HCT116 (cell line): ENCODE measurements around the gene PDK2. TPM values are rescaled to one million over a fixed set of nuclear protein-coding genes. Genes with fewer than 3 reads are reported as not detected.

Experiments
- EGR1 ChIP-seq: IDR thresholded peaks from 2 replicates; pipeline ENCODE4 v1.6.1; 2012; ENCODE audit warnings: low read depth
- ELF1 ChIP-seq: IDR thresholded peaks from 2 replicates; pipeline ENCODE4 v1.6.1; 2012; ENCODE audit warnings: low read depth, borderline replicate concordance
- EZH2phosphoT487 ChIP-seq: fragments of 200-600 bp; IDR thresholded peaks from 2 replicates; pipeline ENCODE4 v1.6.1; 2018; ENCODE audit warnings: antibody characterized with exemption, borderline replicate concordance
- POLR2A ChIP-seq: IDR thresholded peaks from 2 replicates; pipeline ENCODE4 v1.7.0; 2011; ENCODE audit warnings: borderline replicate concordance; ENCODE audit not compliant: insufficient read depth, insufficient read length; ENCODE audit errors: extremely low read depth
- RAD21 ChIP-seq: IDR thresholded peaks from 2 replicates; pipeline ENCODE4 v1.6.1; 2012; ENCODE audit warnings: low read depth, mild to moderate bottlenecking
- total RNA-seq: library from RNA; stranded (reverse); gene quantifications from one replicate; pipeline ENCODE4 v1.2.1, GENCODE V29; 2021; ENCODE audit not compliant: unreplicated experiment
- TF ChIP-seq, protein P1 (sequence below): IDR thresholded peaks from 2 replicates; pipeline ENCODE4 v1.6.1; 2012
- TF ChIP-seq, protein P2 (sequence below): IDR thresholded peaks from 2 replicates; pipeline ENCODE4 v1.6.1; 2012

The PDK2 gene
- total RNA-seq, 1 experiment from 2014 or later = 39.1 TPM

DNA sequence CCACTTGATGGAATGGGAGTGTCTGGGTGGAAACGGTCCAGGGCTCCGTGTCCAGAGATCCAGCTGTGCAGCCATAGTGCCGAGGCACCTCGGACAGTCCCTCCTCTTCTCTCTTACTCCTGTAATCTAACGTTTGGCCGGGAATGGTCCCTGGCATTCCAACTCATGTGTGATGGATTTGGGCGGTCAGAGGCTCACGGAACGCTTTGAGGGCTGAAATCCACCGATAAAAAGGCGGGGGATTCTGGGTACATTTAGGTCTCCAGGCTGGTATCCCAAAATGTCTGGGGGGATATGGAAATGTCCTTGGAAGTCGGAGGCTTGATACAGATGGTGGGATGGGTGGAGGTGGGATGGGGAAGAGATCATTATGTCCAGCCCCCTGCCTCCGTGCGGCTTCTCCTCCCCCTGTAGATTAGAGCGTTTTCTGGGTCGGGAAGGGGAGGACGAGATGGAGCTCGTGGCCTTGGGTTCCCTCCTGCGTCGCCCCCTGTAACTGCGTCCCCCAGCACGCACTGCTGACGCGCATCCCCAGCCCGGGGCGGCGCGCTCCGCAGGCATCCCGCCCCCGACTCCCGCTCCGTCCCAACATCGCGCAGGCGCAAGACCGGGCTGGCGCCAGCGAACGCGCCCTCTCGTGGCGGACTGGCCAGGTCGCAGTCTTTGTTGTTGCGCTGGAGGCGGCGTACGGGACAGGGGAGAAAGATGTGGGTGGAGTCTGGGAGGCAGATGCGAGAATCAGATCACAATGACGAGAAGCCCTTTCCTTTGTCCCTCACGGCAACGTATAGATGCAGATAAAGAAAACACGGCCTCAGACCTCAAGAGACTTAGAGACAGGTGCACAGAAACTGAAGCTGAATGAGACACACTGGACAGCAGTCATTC lies 66.1 kb downstream of the PDK2 start (continued):
- TF ChIP-seq RAD21 (peak; percentile 90), ELF1 (no peak), EZH2phosphoT487 (no peak), EGR1 (peak; percentile 96), POLR2A (peak; percentile 81)
- TF ChIP-seq, protein P1, sequence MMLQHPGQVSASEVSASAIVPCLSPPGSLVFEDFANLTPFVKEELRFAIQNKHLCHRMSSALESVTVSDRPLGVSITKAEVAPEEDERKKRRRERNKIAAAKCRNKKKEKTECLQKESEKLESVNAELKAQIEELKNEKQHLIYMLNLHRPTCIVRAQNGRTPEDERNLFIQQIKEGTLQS = no peak
- TF ChIP-seq, protein P2, sequence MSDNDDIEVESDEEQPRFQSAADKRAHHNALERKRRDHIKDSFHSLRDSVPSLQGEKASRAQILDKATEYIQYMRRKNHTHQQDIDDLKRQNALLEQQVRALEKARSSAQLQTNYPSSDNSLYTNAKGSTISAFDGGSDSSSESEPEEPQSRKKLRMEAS = peak; percentile 68; the same call in 1 of the 2 replicates

Other genes with a start within 250 kb of the PDK2 start
- gene TAC4, start 247.3 kb upstream of the PDK2 start, total RNA-seq = not detected
- 14.0 TPM for gene DLX4, start 126.2 kb upstream of the PDK2 start, total RNA-seq
- not detected for gene DLX3, start 100.1 kb upstream of the PDK2 start, total RNA-seq
- 392 TPM for gene ITGA3, start 39.2 kb upstream of the PDK2 start, total RNA-seq
- gene SAMD14, start 34.8 kb downstream of the PDK2 start, total RNA-seq = 1.5 TPM
- 112 TPM for gene PPP1R9B, start 55.3 kb downstream of the PDK2 start, total RNA-seq
- 0.37 TPM for gene SGCA, start 70.7 kb downstream of the PDK2 start, total RNA-seq
- 33.6 TPM for gene COL1A1, start 106.3 kb downstream of the PDK2 start, total RNA-seq
- gene TMEM92, start 179.1 kb downstream of the PDK2 start, total RNA-seq = 6.6 TPM